ENCODE data around the gene PERM1.

Gene PERM1

GRCh38 chr1:943545-944340, 38.1 kb downstream of the PERM1 start:
- DNase-seq = no peak

- DNase-seq = no peak
Measured at GRCh38 chr1:942864-943533, 38.9 kb downstream of the PERM1 start.

GRCh38 chr1:942411-942821, 39.5 kb downstream of the PERM1 start:
- DNase-seq = no peak

- no peak for DNase-seq
Measured at GRCh38 chr1:941588-942383, 40.1 kb downstream of the PERM1 start.

GRCh38 chr1:941015-941587, 40.8 kb downstream of the PERM1 start:
- no peak for DNase-seq

GRCh38 chr1:940107-941014, 41.5 kb downstream of the PERM1 start:
- DNase-seq = peak; percentile 25

GRCh38 chr1:939511-940106, 42.3 kb downstream of the PERM1 start:
- no peak for DNase-seq

- no peak for DNase-seq
Measured at GRCh38 chr1:938711-939489, 43.0 kb downstream of the PERM1 start.

GRCh38 chr1:938088-938683, 43.7 kb downstream of the PERM1 start:
- DNase-seq = no peak

GRCh38 chr1:937521-937920, 44.4 kb downstream of the PERM1 start:
- no peak for DNase-seq

- no peak for DNase-seq
Measured at GRCh38 chr1:936348-937264, 45.3 kb downstream of the PERM1 start.

GRCh38 chr1:935751-936231, 46.1 kb downstream of the PERM1 start:
- no peak for DNase-seq

GRCh38 chr1:934991-935750, 46.7 kb downstream of the PERM1 start:
- DNase-seq = no peak

- DNase-seq = no peak
Measured at GRCh38 chr1:933603-933940, 48.3 kb downstream of the PERM1 start.

- DNase-seq = no peak
Measured at GRCh38 chr1:932776-933602, 48.9 kb downstream of the PERM1 start.

- no peak for DNase-seq
Measured at GRCh38 chr1:932173-932510, 49.8 kb downstream of the PERM1 start.

- no peak for DNase-seq
Measured at GRCh38 chr1:931380-932172, 50.3 kb downstream of the PERM1 start.

Measured in CD4-positive, alpha-beta T cell treated with Interleukin-21 for 1 hour (primary cell).